Measurements from ENCODE around the gene PTPRJ.

PTPRJ gene

DNA sequence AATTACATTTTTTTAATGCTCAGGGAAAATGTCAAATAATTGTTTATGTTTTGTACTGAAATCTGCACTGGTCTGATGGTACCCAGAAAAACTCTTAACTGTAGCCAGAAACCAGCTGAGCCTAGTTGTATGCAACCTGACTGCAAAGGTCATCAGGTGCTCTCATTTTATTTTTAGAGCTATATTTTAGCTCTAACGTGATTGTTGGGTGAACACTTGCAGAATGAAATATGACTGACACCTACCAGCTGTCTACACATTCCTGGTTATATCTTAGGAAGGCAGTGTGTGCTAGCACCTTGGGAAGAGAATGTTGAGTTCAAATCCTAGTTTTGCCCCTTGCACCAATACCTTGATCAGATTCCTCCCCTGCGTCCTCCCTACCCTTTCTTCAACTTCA is 23.6 kb downstream of the PTPRJ start:
- H3K36me3 ChIP-seq (ENCODE audit: control insufficient read depth in 4 of 4, insufficient read depth in 4 of 4, low read length in 3 of 4), result no peaks in the 10 kb centered on the region
- H3K27me3 ChIP-seq (replicated peaks in 2 of 5; ENCODE audit: control insufficient read depth in 4 of 5, insufficient read depth in 5 of 5, low read length in 4 of 5), result no peaks in the 10 kb centered on the region
- ChIA-PET POLR2A (no interaction called here), CTCF (interaction anchor here (0.7 to 1.4 kb wide), 2 partner anchors 9 to 36 kb away, joined by 3 to 4 read pairs; no protein-coding TSS in a partner anchor)
- WGBS (ENCODE audit: insufficient coverage), result 60% methylated on average over 1 of the region's 2 CpGs
- H3K27ac ChIP-seq (ENCODE audit: insufficient read depth in 1 of 2, low read depth in 1 of 2, low read length in 2 of 2, poor library complexity in 1 of 2, severe bottlenecking in 2 of 2), result no peak overlapping the region
- no peak overlapping the region for H3K4me3 ChIP-seq (ENCODE audit: control insufficient read depth in 1 of 7, extremely low read depth in 1 of 7, insufficient read depth in 4 of 7, low read depth in 2 of 7, low read length in 6 of 7)
- H3K9me3 ChIP-seq (ENCODE audit: control extremely low read depth in 1 of 5, control insufficient read depth in 4 of 5, insufficient read depth in 2 of 5, low read depth in 1 of 5, low read length in 4 of 5), result no peaks in the 10 kb centered on the region
- H3K4me1 ChIP-seq (ENCODE audit: control extremely low read depth in 1 of 4, control insufficient read depth in 4 of 4, insufficient read depth in 4 of 4, low read length in 3 of 4), result peaks cover 0 to 25% (median 1%) of the 10 kb centered on the region in 4 experiments
- no peak for DNase-seq

DNA sequence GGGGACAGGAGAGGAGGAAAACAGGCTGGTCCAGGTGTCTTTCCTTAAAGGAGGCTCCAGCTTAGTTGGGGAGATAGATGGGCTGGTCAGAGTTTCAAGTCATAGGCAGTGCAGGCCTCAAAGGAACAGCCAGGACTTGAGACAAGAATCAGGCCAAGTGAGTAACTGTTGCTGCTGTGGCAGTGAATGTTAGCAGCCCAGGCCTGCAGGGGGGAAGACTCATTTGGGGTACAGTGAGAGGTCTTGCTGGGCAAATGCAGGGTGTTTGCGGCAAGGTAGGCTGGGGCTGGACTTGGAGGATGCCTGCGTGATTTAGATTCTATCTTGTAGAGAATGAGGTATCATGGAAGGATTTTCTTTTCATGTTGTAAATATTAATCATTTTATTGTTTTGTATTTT is 24.1 kb downstream of the PTPRJ start:
- POLR2A ChIA-PET, result no interaction called here
- no peaks in the 10 kb centered on the region for H3K27me3 ChIP-seq (replicated peaks in 2 of 5; ENCODE audit: control insufficient read depth in 4 of 5, insufficient read depth in 5 of 5, low read length in 4 of 5)
- DNase-seq, result no peak
- H3K4me1 ChIP-seq (ENCODE audit: control extremely low read depth in 1 of 4, control insufficient read depth in 4 of 4, insufficient read depth in 4 of 4, low read length in 3 of 4), result peaks cover 0 to 25% (median 1%) of the 10 kb centered on the region in 4 experiments
- 100% methylated on average over 1 of the region's 2 CpGs for WGBS (ENCODE audit: insufficient coverage)
- no peaks in the 10 kb centered on the region for H3K9me3 ChIP-seq (ENCODE audit: control extremely low read depth in 1 of 5, control insufficient read depth in 4 of 5, insufficient read depth in 2 of 5, low read depth in 1 of 5, low read length in 4 of 5)
- CTCF ChIA-PET, result interaction anchor here (0.7 to 1.4 kb wide), 2 partner anchors 9 to 36 kb away, joined by 3 to 4 read pairs; no protein-coding TSS in a partner anchor
- no peak overlapping the region for H3K27ac ChIP-seq (ENCODE audit: insufficient read depth in 1 of 2, low read depth in 1 of 2, low read length in 2 of 2, poor library complexity in 1 of 2, severe bottlenecking in 2 of 2)
- no peak overlapping the region for H3K4me3 ChIP-seq (ENCODE audit: control insufficient read depth in 1 of 7, extremely low read depth in 1 of 7, insufficient read depth in 4 of 7, low read depth in 2 of 7, low read length in 6 of 7)
- no peaks in the 10 kb centered on the region for H3K36me3 ChIP-seq (ENCODE audit: control insufficient read depth in 4 of 4, insufficient read depth in 4 of 4, low read length in 3 of 4)

DNA sequence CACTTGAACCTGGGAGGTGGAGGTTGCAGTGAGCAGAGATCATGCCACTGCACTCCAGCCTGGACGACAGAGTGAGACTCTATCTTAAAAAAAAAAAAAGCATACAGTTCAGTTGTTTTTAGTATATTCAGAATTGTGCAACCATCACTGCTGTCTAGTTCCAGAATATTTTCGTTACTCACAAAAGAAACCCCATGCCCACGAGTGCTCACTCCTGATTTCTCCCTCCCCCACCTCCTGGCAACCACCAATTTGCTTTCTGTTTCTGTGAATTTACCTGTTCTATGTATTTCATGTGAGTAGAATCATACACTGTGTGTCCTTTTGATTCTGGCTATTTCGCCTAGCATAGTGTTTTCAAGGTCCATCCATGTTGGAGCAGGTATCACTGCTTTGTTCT is 24.8 kb downstream of the PTPRJ start:
- no peaks in the 10 kb centered on the region for H3K9me3 ChIP-seq (ENCODE audit: control extremely low read depth in 1 of 5, control insufficient read depth in 4 of 5, insufficient read depth in 2 of 5, low read depth in 1 of 5, low read length in 4 of 5)
- H3K36me3 ChIP-seq (ENCODE audit: control insufficient read depth in 4 of 4, insufficient read depth in 4 of 4, low read length in 3 of 4), result no peaks in the 10 kb centered on the region
- H3K4me1 ChIP-seq (ENCODE audit: control extremely low read depth in 1 of 4, control insufficient read depth in 4 of 4, insufficient read depth in 4 of 4, low read length in 3 of 4), result peaks cover 0 to 25% (median 1%) of the 10 kb centered on the region in 4 experiments
- WGBS (ENCODE audit: insufficient coverage), result 100% methylated on average over 2 of the region's 4 CpGs
- ChIA-PET POLR2A (interaction anchor here (0.6 kb wide), 1 partner anchor 15 kb away, joined by 3 read pairs; no protein-coding TSS in a partner anchor), CTCF (interaction anchor here (1.4 kb wide), 1 partner anchor 37 kb away, joined by 4 read pairs; no protein-coding TSS in a partner anchor)
- no peak for DNase-seq
- H3K27ac ChIP-seq (ENCODE audit: insufficient read depth in 1 of 2, low read depth in 1 of 2, low read length in 2 of 2, poor library complexity in 1 of 2, severe bottlenecking in 2 of 2), result no peak overlapping the region
- H3K4me3 ChIP-seq (ENCODE audit: control insufficient read depth in 1 of 7, extremely low read depth in 1 of 7, insufficient read depth in 4 of 7, low read depth in 2 of 7, low read length in 6 of 7), result no peak overlapping the region
- no peaks in the 10 kb centered on the region for H3K27me3 ChIP-seq (replicated peaks in 2 of 5; ENCODE audit: control insufficient read depth in 4 of 5, insufficient read depth in 5 of 5, low read length in 4 of 5)

DNA sequence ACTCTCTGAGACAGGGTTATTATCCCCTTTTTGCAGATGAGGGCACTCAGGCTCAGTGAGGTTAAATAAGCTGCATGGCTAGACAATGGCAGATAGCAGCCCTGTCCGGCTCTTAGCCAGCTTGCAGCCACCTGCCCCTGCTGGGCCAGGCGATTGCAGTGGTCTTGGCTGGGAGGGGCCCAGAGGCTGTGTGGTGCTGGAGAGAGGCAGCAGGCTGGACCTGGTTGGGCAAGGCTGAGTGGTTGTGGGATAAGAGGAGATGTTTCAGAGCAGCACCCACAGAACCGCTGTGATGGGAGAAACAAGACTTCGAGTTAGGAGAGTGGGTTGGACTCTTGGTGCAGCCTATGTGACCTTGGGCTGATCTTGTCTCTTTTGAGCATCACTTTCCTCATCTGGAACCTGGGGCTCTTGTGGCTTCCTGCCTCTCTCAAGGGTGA is 25.5 kb downstream of the PTPRJ start:
- no peak overlapping the region for H3K27ac ChIP-seq (ENCODE audit: insufficient read depth in 1 of 2, low read depth in 1 of 2, low read length in 2 of 2, poor library complexity in 1 of 2, severe bottlenecking in 2 of 2)
- CTCF ChIA-PET, result no interaction called here
- no peaks in the 10 kb centered on the region for H3K36me3 ChIP-seq (ENCODE audit: control insufficient read depth in 4 of 4, insufficient read depth in 4 of 4, low read length in 3 of 4)
- no peak overlapping the region for H3K4me3 ChIP-seq (ENCODE audit: control insufficient read depth in 1 of 7, extremely low read depth in 1 of 7, insufficient read depth in 4 of 7, low read depth in 2 of 7, low read length in 6 of 7)
- DNase-seq, result no peak
- peaks cover 0 to 25% (median 1%) of the 10 kb centered on the region in 4 experiments for H3K4me1 ChIP-seq (ENCODE audit: control extremely low read depth in 1 of 4, control insufficient read depth in 4 of 4, insufficient read depth in 4 of 4, low read length in 3 of 4)
- 100% methylated on average over 2 of the region's 4 CpGs for WGBS (ENCODE audit: insufficient coverage)
- no peaks in the 10 kb centered on the region for H3K9me3 ChIP-seq (ENCODE audit: control extremely low read depth in 1 of 5, control insufficient read depth in 4 of 5, insufficient read depth in 2 of 5, low read depth in 1 of 5, low read length in 4 of 5)
- no peaks in the 10 kb centered on the region for H3K27me3 ChIP-seq (replicated peaks in 2 of 5; ENCODE audit: control insufficient read depth in 4 of 5, insufficient read depth in 5 of 5, low read length in 4 of 5)
- POLR2A ChIA-PET, result interaction anchor here (0.6 kb wide), 1 partner anchor 14 kb away, joined by 3 read pairs; no protein-coding TSS in a partner anchor

DNA sequence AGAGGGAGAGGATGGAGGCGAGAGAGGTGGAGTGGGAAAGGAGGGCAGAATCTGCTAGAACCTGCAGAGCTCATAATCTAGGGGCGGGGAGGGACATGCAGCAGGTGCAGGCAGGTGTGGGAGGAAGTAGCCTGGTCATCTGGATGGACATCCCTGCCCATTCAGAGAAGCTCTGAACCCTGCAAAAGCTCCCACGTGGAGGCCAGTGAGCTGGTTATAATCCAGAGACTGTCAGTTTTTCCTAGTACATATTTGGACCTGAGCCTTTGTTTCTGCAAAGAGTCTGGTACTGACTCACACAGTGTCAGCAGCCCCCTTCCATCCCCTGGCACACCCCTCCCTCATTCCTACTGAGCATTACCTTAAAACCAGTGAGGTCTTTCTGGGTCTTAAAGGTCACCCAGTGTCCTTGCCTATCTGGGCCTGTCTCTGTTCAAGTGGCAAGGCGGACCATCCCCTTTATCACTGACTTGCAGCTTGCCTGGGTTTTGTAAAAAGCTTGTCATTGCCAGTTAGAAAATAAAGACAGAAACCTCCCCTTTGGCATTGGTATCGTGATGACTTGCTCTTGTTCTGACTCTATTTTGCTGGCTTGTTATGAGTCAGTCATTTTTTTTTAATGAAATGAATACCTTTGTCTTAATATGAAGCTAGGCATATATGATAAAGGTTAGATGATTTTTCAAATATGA is 26.1 kb downstream of the PTPRJ start:
- ChIA-PET CTCF (interaction anchor here (0.6 kb wide), 1 partner anchor 17 kb away, joined by 3 read pairs; no protein-coding TSS in a partner anchor), POLR2A (no interaction called here)
- Histone ChIP-seq H3K27ac (ENCODE audit: insufficient read depth in 1 of 2, low read depth in 1 of 2, low read length in 2 of 2, poor library complexity in 1 of 2, severe bottlenecking in 2 of 2) (no peak overlapping the region), H3K4me1 (ENCODE audit: control extremely low read depth in 1 of 4, control insufficient read depth in 4 of 4, insufficient read depth in 4 of 4, low read length in 3 of 4) (peaks cover 0 to 24% (median 1%) of the 10 kb centered on the region in 4 experiments), H3K9me3 (ENCODE audit: control extremely low read depth in 1 of 5, control insufficient read depth in 4 of 5, insufficient read depth in 2 of 5, low read depth in 1 of 5, low read length in 4 of 5) (no peaks in the 10 kb centered on the region), H3K27me3 (replicated peaks in 2 of 5; ENCODE audit: control insufficient read depth in 4 of 5, insufficient read depth in 5 of 5, low read length in 4 of 5) (no peaks in the 10 kb centered on the region), H3K4me3 (ENCODE audit: control insufficient read depth in 1 of 7, extremely low read depth in 1 of 7, insufficient read depth in 4 of 7, low read depth in 2 of 7, low read length in 6 of 7) (no peak overlapping the region), H3K36me3 (ENCODE audit: control insufficient read depth in 4 of 4, insufficient read depth in 4 of 4, low read length in 3 of 4) (no peaks in the 10 kb centered on the region)
- peak; percentile 44 to 83 (median 65) for DNase-seq
- WGBS (ENCODE audit: insufficient coverage), result 73% methylated on average over 4 of the region's 5 CpGs

DNA sequence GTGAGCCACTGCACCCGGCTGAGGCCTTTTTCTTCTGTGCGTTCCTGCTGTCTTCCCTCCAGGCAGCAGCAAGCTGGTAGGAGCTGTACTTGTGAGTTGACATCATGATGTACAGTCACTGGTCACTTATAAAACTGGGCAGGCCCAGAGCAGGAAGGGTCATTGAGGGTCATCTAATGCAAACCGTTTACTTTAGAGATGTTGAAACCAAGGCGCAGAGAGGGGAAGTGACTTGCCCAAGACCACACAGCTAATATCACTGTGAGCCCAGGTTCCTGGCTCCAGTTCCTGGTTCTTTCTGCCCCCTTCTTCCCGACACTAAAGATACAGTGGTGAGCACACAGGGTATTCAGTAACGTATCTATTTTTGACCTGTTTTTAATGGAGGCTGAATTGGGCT is 27.3 kb downstream of the PTPRJ start:
- CTCF ChIA-PET, result no interaction called here
- no peak overlapping the region for H3K27ac ChIP-seq (ENCODE audit: insufficient read depth in 1 of 2, low read depth in 1 of 2, low read length in 2 of 2, poor library complexity in 1 of 2, severe bottlenecking in 2 of 2)
- no peaks in the 10 kb centered on the region for H3K27me3 ChIP-seq (replicated peaks in 2 of 5; ENCODE audit: control insufficient read depth in 4 of 5, insufficient read depth in 5 of 5, low read length in 4 of 5)
- H3K9me3 ChIP-seq (ENCODE audit: control extremely low read depth in 1 of 5, control insufficient read depth in 4 of 5, insufficient read depth in 2 of 5, low read depth in 1 of 5, low read length in 4 of 5), result no peaks in the 10 kb centered on the region
- DNase-seq, result no peak
- 96% methylated on average over 5 of the region's 6 CpGs for WGBS (ENCODE audit: insufficient coverage)
- no peak overlapping the region for H3K4me3 ChIP-seq (ENCODE audit: control insufficient read depth in 1 of 7, extremely low read depth in 1 of 7, insufficient read depth in 4 of 7, low read depth in 2 of 7, low read length in 6 of 7)
- peaks cover 0 to 19% (median 1%) of the 10 kb centered on the region in 4 experiments for H3K4me1 ChIP-seq (ENCODE audit: control extremely low read depth in 1 of 4, control insufficient read depth in 4 of 4, insufficient read depth in 4 of 4, low read length in 3 of 4)
- POLR2A ChIA-PET, result no interaction called here
- no peaks in the 10 kb centered on the region for H3K36me3 ChIP-seq (ENCODE audit: control insufficient read depth in 4 of 4, insufficient read depth in 4 of 4, low read length in 3 of 4)

DNA sequence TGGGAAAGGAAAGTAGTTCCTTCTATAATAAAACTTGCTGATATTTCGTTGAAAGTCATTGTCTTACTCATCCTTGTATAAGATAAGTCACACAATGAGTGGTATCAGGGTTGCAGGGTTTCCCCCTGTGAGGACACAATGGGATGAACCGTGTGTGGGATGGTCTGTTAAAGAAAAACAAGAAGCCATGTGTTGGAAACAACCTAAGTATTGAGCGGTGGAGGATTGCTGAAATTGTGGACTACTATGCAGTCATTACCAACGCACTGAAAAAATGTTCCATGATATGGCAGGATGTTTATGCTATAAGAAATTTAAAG is 28.6 kb downstream of the PTPRJ start:
- Histone ChIP-seq H3K9me3 (ENCODE audit: control extremely low read depth in 1 of 5, control insufficient read depth in 4 of 5, insufficient read depth in 2 of 5, low read depth in 1 of 5, low read length in 4 of 5) (no peaks in the 10 kb centered on the region), H3K4me3 (ENCODE audit: control insufficient read depth in 1 of 7, extremely low read depth in 1 of 7, insufficient read depth in 4 of 7, low read depth in 2 of 7, low read length in 6 of 7) (no peak overlapping the region), H3K4me1 (ENCODE audit: control extremely low read depth in 1 of 4, control insufficient read depth in 4 of 4, insufficient read depth in 4 of 4, low read length in 3 of 4) (peaks cover 3 to 28% (median 9%) of the 10 kb centered on the region in 4 experiments), H3K36me3 (ENCODE audit: control insufficient read depth in 4 of 4, insufficient read depth in 4 of 4, low read length in 3 of 4) (no peaks in the 10 kb centered on the region), H3K27me3 (replicated peaks in 2 of 5; ENCODE audit: control insufficient read depth in 4 of 5, insufficient read depth in 5 of 5, low read length in 4 of 5) (no peaks in the 10 kb centered on the region), H3K27ac (ENCODE audit: insufficient read depth in 1 of 2, low read depth in 1 of 2, low read length in 2 of 2, poor library complexity in 1 of 2, severe bottlenecking in 2 of 2) (no peak overlapping the region)
- POLR2A ChIA-PET, result no interaction called here
- WGBS (ENCODE audit: insufficient coverage), result 95% methylated on average over 4 of the region's 4 CpGs
- no peak for DNase-seq
- CTCF ChIA-PET, result no interaction called here

Measured in common myeloid progenitor, CD34-positive (primary cell).